KMS-11 (cell line): Measurements from ENCODE around the gene METAP1.
"Not testable (repeated sequence)": the region's sequence is repeated elsewhere in the genome, so short reads cannot be mapped to it uniquely, and the experiment has no call there.

ENCODE experiments used
- H2AFZ ChIP-seq: fragments of 200-600 bp; sonication (generic); 2 replicates; pipeline ENCODE4 v1.6.1; 2016; ENCODE audit warnings: antibody characterized with exemption, mixed run types, low read depth
- H3K27ac ChIP-seq: fragments of 200-600 bp; sonication (generic); 2 replicates; pipeline ENCODE4 v1.6.1; 2016; ENCODE audit warnings: mild to moderate bottlenecking, mixed run types
- H3K27me3 ChIP-seq: fragments of 200-600 bp; sonication (generic); 2 replicates; pipeline ENCODE4 v1.6.1; 2017; ENCODE audit warnings: mild to moderate bottlenecking, low read depth, mixed run types, moderate library complexity; ENCODE audit not compliant: insufficient read depth
- H3K36me3 ChIP-seq: fragments of 200-600 bp; sonication (generic); 2 replicates; pipeline ENCODE4 v1.6.1; 2017; ENCODE audit warnings: mild to moderate bottlenecking, mixed run types; ENCODE audit not compliant: insufficient read depth
- H3K4me1 ChIP-seq: fragments of 200-600 bp; sonication (generic); 2 replicates; pipeline ENCODE4 v1.6.1; 2016; ENCODE audit warnings: mild to moderate bottlenecking, low read depth, mixed run types; ENCODE audit not compliant: poor library complexity, severe bottlenecking
- H3K4me2 ChIP-seq: fragments of 200-600 bp; sonication (generic); 2 replicates; pipeline ENCODE4 v1.7.0; 2016; ENCODE audit warnings: mild to moderate bottlenecking, mixed run types
- H3K4me3 ChIP-seq: fragments of 200-600 bp; sonication (generic); IDR thresholded peaks from 2 replicates; pipeline ENCODE4 v1.6.1; 2017; ENCODE audit warnings: low read depth, low read length, mixed read lengths; ENCODE audit not compliant: insufficient read depth
- H3K79me2 ChIP-seq: fragments of 200-600 bp; sonication (generic); 2 replicates; pipeline ENCODE4 v1.6.1; 2016; ENCODE audit warnings: low read depth, mixed run types; ENCODE audit not compliant: insufficient read depth
- H3K9ac ChIP-seq: fragments of 200-600 bp; sonication (generic); 2 replicates; pipeline ENCODE4 v1.6.1; 2016; ENCODE audit warnings: mild to moderate bottlenecking, mixed run types
- H4K20me1 ChIP-seq: fragments of 200-600 bp; sonication (generic); 2 replicates; pipeline ENCODE4 v1.6.1; 2016; ENCODE audit warnings: mild to moderate bottlenecking, mixed run types; ENCODE audit not compliant: insufficient read depth
- TF ChIP-seq, protein P1 (sequence below): fragments of 200-600 bp; sonication (generic); conservative IDR thresholded peaks from 2 replicates; pipeline ENCODE4 v1.6.1; 2017; ENCODE audit warnings: low read depth, mild to moderate bottlenecking, antibody characterized with exemption, low read length, moderate library complexity, mixed read lengths

The METAP1 gene

DNA sequence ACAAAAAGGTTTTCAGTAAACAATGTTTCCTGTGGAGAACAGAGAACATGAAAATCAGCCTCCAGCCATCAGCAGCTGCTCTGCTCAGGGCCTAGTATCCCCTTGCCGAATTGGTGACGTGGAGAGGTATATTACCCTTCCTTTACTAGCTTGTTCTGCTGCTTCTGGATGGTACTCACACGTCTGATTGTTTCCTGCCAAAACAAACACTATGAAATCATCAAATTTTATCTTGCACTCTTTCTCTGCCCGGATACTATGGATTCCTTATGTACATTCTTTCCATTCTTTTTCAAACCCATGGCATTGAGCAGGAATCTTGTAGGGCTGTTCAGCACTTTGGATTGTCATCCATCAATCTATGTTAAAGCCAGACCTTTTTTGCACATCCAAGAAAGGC, 18.8 kb upstream of the METAP1 start:
- Histone ChIP-seq H3K4me2 (no peak overlapping the region), H3K36me3 (no peaks in the 10 kb centered on the region), H3K79me2 (no peaks in the 10 kb centered on the region), H4K20me1 (no peaks in the 10 kb centered on the region), H3K9ac (no peak overlapping the region), H3K4me1 (no peaks in the 10 kb centered on the region), H3K27ac (no peak overlapping the region), H2AFZ (no peak overlapping the region), H3K27me3 (no peaks in the 10 kb centered on the region), H3K4me3 (no peak overlapping the region)
- TF ChIP-seq, protein P1, sequence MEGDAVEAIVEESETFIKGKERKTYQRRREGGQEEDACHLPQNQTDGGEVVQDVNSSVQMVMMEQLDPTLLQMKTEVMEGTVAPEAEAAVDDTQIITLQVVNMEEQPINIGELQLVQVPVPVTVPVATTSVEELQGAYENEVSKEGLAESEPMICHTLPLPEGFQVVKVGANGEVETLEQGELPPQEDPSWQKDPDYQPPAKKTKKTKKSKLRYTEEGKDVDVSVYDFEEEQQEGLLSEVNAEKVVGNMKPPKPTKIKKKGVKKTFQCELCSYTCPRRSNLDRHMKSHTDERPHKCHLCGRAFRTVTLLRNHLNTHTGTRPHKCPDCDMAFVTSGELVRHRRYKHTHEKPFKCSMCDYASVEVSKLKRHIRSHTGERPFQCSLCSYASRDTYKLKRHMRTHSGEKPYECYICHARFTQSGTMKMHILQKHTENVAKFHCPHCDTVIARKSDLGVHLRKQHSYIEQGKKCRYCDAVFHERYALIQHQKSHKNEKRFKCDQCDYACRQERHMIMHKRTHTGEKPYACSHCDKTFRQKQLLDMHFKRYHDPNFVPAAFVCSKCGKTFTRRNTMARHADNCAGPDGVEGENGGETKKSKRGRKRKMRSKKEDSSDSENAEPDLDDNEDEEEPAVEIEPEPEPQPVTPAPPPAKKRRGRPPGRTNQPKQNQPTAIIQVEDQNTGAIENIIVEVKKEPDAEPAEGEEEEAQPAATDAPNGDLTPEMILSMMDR = no peak

DNA sequence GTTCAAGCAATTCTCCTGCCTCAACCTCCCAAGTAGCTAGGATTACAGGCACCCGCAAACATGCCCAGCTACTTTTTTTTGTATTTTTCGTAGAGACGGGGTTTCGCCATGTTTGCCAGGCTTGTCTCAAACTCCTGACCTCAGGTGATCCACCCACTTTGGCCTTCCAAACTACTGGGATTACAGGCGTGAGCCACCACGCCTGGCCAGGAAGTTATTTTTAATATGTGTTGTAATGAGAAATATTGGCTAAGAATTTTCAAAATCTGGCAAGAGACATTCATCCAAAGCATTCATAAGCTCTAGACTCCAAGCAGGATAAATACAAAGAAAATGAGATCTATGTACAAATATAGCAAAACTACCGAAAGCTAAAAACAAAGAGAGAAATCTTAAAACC, 18.0 kb upstream of the METAP1 start:
- no peak overlapping the region for H2AFZ ChIP-seq
- H3K79me2 ChIP-seq = no peaks in the 10 kb centered on the region
- H3K4me2 ChIP-seq = no peak overlapping the region
- no peaks in the 10 kb centered on the region for H3K36me3 ChIP-seq
- TF ChIP-seq, protein P1 = no peak
- no peaks in the 10 kb centered on the region for H3K27me3 ChIP-seq
- H3K27ac ChIP-seq = no peak overlapping the region
- no peaks in the 10 kb centered on the region for H4K20me1 ChIP-seq
- no peak overlapping the region for H3K9ac ChIP-seq
- no peaks in the 10 kb centered on the region for H3K4me1 ChIP-seq
- no peak overlapping the region for H3K4me3 ChIP-seq

DNA sequence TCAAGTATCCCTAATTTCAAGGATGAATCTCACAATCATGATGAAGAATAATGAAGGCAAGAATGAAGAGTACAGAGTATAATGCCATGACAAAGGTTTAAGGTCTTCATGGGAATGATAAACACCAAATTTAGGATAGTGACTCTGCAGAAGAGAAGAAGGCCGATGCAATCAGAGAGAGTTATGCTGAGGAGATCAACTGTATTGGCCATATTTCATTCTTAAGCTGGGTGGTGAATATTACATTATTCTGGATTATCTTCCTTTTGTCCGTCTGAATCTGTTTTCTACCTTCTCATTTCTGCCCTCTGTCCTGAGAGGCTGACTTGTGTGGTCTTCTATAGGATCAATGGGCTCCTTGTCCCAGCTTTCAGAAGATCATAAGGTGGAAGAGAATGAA, 7.8 kb upstream of the METAP1 start:
- H3K79me2 ChIP-seq = no peaks in the 10 kb centered on the region
- TF ChIP-seq, protein P1 = no peak
- no peaks in the 10 kb centered on the region for H3K27me3 ChIP-seq
- H3K4me2 ChIP-seq = no peak overlapping the region
- H3K4me3 ChIP-seq = no peak overlapping the region
- H4K20me1 ChIP-seq = no peaks in the 10 kb centered on the region
- H2AFZ ChIP-seq = no peak overlapping the region
- H3K4me1 ChIP-seq = no peaks in the 10 kb centered on the region
- H3K27ac ChIP-seq = no peak overlapping the region
- no peaks in the 10 kb centered on the region for H3K36me3 ChIP-seq
- H3K9ac ChIP-seq = no peak overlapping the region

DNA sequence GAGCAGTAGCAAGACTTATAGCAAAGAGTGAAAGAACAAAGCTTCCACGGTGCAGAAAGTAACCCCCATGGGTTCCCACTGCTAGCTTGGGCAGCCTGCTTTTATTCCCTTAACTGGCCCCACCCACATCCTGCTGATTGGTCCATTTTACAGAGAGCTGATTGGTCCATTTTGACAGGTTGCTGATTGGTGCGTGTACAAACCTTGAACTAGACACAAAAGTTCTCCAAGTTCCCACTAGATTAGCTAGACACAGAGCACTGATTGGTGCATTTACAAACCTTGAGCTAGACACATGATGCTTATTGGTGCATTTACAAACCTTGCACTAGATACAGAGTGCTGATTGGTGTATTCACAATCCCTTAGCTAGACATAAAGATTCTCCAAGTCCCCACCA, 2.7 kb upstream of the METAP1 start:
- Histone ChIP-seq H3K4me1 (peaks cover 20% of the 10 kb centered on the region), H3K79me2 (peaks cover 19% of the 10 kb centered on the region)
- not testable (repeated sequence) for H3K36me3 ChIP-seq, H3K4me2 ChIP-seq, H3K27me3 ChIP-seq, H4K20me1 ChIP-seq, H2AFZ ChIP-seq, H3K27ac ChIP-seq, H3K4me3 ChIP-seq, H3K9ac ChIP-seq

DNA sequence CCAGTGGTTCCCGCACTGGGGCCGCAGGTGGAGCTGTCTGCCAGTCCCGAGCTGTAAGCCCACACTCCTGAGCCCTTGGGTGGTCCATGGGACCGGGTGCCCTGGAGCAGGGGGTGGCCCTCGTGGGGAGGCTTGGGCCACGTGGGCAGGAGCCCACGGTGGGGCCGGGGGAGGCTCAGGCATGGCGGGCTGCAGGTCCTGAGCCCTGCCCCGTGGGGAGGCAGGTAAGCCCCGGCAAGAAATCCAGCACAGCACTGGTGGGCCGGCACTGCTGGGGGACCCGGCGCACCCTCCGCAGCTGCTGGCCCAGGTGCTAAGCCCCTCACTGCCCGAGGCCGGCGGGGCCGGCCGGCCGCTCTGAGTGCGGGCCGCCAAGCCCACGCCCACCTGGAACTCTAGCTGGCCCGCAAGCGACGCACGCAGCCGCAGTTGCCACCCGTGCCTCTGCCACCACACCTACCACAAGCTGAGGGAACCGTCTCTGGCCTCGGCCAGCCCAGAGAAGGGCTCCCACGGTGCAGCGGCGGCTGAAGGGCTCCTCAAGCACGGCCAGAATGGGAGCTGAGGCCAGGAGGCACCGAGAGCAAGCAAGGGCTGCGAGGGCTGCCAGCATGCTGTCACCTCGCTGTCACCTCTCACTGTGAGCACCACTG, 2.0 kb upstream of the METAP1 start:
- Histone ChIP-seq H2AFZ (no peak overlapping the region), H3K27ac (no peak overlapping the region), H3K36me3 (no peaks in the 10 kb centered on the region), H3K4me3 (no peak overlapping the region), H3K4me1 (peaks cover 20% of the 10 kb centered on the region), H4K20me1 (no peaks in the 10 kb centered on the region; the same call in 1 of the 2 replicates), H3K27me3 (no peaks in the 10 kb centered on the region), H3K9ac (no peak overlapping the region), H3K79me2 (peaks cover 26% of the 10 kb centered on the region), H3K4me2 (no peak overlapping the region)
- TF ChIP-seq, protein P1 = no peak
